GM12864 (cell line): ENCODE results near the gene OPHN1.
A peak's percentile ranks its signal among the peaks of the same experiment; 100 is the strongest.

Source experiments
- DNase-seq: peaks from one replicate; pipeline ENCODE4 v3.0.0-alpha.2; 2011; ENCODE audit warnings: low read depth
- H3K4me3 ChIP-seq: 2 replicates; pipeline ENCODE4 v1.5.1; 2011; ENCODE audit warnings: mild to moderate bottlenecking, low read depth, low read length, control low read depth
- CTCF ChIP-seq: IDR thresholded peaks from 2 replicates; pipeline ENCODE4 v1.5.1; 2011; ENCODE audit warnings: low read depth, mild to moderate bottlenecking, moderate library complexity, low read length, control low read depth, inconsistent platforms; ENCODE audit errors: missing control alignments

Gene OPHN1

GRCh38 chrX:68238568-68238967, 194.7 kb downstream of the OPHN1 start:
- H3K4me3 ChIP-seq = no peak overlapping the region
- no peak for DNase-seq
- peak; percentile 26 for TF ChIP-seq CTCF

- DNase-seq = no peak
- TF ChIP-seq CTCF = no peak
- no peak overlapping the region for H3K4me3 ChIP-seq
These were observed 199.0 kb downstream of the OPHN1 start for GRCh38 chrX:68234171-68234910.

- no peak for TF ChIP-seq CTCF
These were observed 201.1 kb downstream of the OPHN1 start for GRCh38 chrX:68232206-68232605.

GRCh38 chrX:68209008-68209407, 224.3 kb downstream of the OPHN1 start:
- no peak for TF ChIP-seq CTCF
- DNase-seq = no peak
- no peak overlapping the region for H3K4me3 ChIP-seq

More at GRCh38 chrX:68232206-68232605, 201.1 kb downstream of the OPHN1 start:
- H3K4me3 ChIP-seq = no peak overlapping the region
- DNase-seq = no peak

GRCh38 chrX:68204521-68205038, 228.7 kb downstream of the OPHN1 start:
- TF ChIP-seq CTCF = no peak
- DNase-seq = no peak
- H3K4me3 ChIP-seq = no peak overlapping the region

- TF ChIP-seq CTCF = no peak
- no peak overlapping the region for H3K4me3 ChIP-seq
- DNase-seq = no peak
These were observed 229.6 kb downstream of the OPHN1 start for GRCh38 chrX:68203646-68204045.

- no peak overlapping the region for H3K4me3 ChIP-seq
- TF ChIP-seq CTCF = no peak
- no peak for DNase-seq
These were observed 230.1 kb downstream of the OPHN1 start for GRCh38 chrX:68203211-68203610.
